Measurements from ENCODE around the gene SLC35F4. TPM values are rescaled to one million over a fixed set of nuclear protein-coding genes. Genes with fewer than 3 reads are reported as not detected.

The SLC35F4 gene
- total RNA-seq = 0.37 TPM in 1 of 2 replicates, not detected in the other
- long read RNA-seq, partial matches to known transcripts = 1 of 2 reads
- long read RNA-seq, other reads (novel, unspliced or antisense) = 1 of 2 reads

DNA sequence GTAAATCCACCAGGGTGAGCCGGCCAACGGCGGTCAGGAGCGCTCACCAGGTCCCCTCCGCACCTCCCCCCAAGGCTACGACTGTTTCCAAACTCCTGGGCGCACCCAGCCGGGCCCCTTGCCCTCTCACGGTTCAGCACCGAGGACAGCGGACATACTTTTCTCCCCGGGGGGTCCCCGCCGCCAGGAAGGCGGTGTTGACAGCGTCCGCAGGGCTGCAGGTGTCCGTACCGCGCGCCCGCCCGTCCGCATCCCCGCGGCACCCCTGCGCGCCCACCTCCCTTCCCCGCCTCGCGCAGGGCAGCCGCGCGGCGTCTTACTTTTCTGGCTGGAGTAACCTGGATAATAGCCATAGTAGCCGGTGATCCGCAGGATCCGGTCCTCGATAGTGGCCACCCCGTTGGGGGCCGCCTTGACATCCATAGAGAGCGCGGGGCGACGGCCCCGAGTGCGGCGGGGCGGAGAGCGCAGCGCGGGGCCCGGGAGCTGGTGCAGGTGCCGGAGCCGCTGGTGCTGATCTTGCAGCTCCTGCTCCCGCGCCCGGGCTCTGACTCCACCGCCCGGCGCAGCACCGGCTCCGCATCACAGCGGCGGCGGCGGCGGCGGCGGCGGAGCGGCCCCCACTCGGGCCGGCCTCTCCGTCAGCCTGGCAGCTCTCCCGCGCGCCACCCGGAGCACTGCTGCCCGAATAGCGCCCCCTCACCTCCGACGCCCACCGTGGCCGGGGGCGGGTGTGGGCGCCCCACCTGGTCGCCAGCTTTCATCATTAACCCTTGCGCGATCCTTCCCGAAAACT lies at the start of gene SLC35F4:
TSS of gene SLC35F4 (minus strand) at position 690 of the 796 bp plus-strand sequence.
- Mint-ChIP-seq H3K27me3 (ENCODE audit: low read depth) (peaks cover 46% of the 10 kb centered on the region), H3K27ac (ENCODE audit: unreplicated experiment) (no peak within 1 kb of the TSS), H3K4me3 (peak within 1 kb of the TSS; percentile 43), H3K36me3 (ENCODE audit: low read depth) (no peaks in the 10 kb centered on the region), H3K4me1 (no peaks in the 10 kb centered on the region), H3K9me3 (no peaks in the 10 kb centered on the region)
- no peak for TF ChIP-seq CTCF (conservative IDR thresholded peaks at IDR 0.05)
- DNase-seq (ENCODE audit: low read depth, low spot score) = peak; percentile 42

DNA sequence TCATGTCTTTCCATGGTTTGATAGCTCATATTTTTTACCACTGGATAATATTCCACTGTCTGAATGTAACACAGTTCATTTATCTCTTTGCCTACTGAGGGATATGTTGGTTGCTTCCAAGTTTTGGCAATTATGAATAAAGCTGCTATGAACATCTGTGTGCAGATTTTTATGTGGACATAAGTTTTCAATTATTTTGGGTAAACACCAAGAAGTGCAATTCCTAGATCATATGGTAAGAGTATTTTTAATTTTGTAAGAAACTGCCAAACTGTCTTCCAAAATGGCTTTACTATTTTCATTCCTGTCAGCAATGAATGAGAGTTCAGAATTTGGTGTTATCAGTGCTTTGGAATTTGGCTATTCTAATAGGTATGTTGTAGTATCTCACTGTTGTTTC lies 43.7 kb upstream of the SLC35F4 start:
- peaks cover 12% of the 10 kb centered on the region for H3K27me3 Mint-ChIP-seq (ENCODE audit: low read depth)
- H3K4me1 Mint-ChIP-seq = no peaks in the 10 kb centered on the region
- no peak overlapping the region for H3K4me3 Mint-ChIP-seq
- no peak for DNase-seq (ENCODE audit: low read depth, low spot score)
- no peaks in the 10 kb centered on the region for H3K9me3 Mint-ChIP-seq
- no peak for TF ChIP-seq CTCF (conservative IDR thresholded peaks at IDR 0.05)
- no peaks in the 10 kb centered on the region for H3K36me3 Mint-ChIP-seq (ENCODE audit: low read depth)
- no peak overlapping the region for H3K27ac Mint-ChIP-seq (ENCODE audit: unreplicated experiment)

DNA sequence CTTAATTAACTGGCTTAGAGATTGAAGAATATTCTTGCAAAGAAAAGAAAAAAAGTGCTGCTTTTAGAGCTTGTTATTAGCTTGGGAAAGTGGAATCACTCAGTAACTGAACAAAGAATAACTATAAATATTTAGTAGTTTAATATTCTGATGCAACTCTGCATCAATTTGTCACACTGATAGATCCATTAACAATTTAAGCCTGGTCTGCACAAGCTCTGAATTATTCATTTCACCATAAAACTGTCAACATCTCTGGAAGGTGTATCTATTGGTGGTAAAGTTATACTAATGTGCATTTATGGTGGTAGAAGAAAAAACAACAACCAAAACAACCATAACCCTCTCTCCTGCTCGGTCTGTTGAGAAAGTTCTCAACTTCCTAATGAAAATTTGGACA lies 38.1 kb upstream of the SLC35F4 start:
- Mint-ChIP-seq H3K27ac (ENCODE audit: unreplicated experiment) (no peak overlapping the region), H3K4me1 (no peaks in the 10 kb centered on the region), H3K36me3 (ENCODE audit: low read depth) (no peaks in the 10 kb centered on the region), H3K4me3 (no peak overlapping the region), H3K9me3 (peaks cover 4% of the 10 kb centered on the region), H3K27me3 (ENCODE audit: low read depth) (peaks cover 21% of the 10 kb centered on the region)
- DNase-seq (ENCODE audit: low read depth, low spot score) = no peak
- no peak for TF ChIP-seq CTCF (conservative IDR thresholded peaks at IDR 0.05)

DNA sequence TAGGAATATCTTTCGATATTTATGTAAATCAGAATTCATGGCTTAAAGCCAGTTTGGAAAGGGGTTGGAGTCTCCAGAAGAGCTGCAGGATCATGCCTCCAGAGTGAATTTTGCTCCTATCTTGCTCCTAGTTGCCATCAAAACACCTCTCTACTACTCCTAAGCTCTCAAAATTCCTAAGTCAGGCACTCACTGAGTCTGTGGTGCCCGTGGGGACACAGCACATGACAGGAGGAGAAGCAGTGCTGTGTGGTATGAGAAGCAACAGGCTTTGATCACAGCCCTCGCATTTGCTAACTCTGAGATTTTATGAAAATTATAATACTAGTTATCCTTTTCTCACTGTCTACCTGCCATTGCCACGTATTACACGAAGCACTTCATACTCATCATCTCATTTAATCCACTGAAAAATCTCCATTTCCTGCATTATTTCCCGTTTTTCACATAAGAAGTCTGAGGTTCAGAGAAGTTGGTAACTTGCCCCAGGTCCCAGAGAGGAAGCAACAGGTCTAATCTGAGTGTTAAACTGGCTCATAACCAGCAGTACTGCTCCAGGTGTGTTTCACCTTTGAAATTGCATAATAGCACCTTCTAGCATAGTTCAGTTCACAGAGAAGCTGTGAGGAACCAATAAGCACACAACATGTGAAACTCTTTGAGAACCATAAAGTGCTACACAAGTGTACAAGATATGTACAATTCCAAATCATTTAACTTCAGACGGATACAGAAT lies 33.1 kb upstream of the SLC35F4 start:
- Mint-ChIP-seq H3K4me3 (no peak overlapping the region), H3K36me3 (ENCODE audit: low read depth) (no peaks in the 10 kb centered on the region), H3K4me1 (no peaks in the 10 kb centered on the region), H3K27me3 (ENCODE audit: low read depth) (peaks cover 15% of the 10 kb centered on the region), H3K27ac (ENCODE audit: unreplicated experiment) (no peak overlapping the region), H3K9me3 (peaks cover 4% of the 10 kb centered on the region)
- no peak for TF ChIP-seq CTCF (conservative IDR thresholded peaks at IDR 0.05)
- no peak for DNase-seq (ENCODE audit: low read depth, low spot score)

- H3K27ac Mint-ChIP-seq (ENCODE audit: unreplicated experiment) = no peak overlapping the region
- peaks cover 4% of the 10 kb centered on the region for H3K9me3 Mint-ChIP-seq
These were observed 31.4 kb upstream of the SLC35F4 start for GRCh38 chr14:57897144-57897748.

More at GRCh38 chr14:57897144-57897748, 31.4 kb upstream of the SLC35F4 start:
- no peak for DNase-seq (ENCODE audit: low read depth, low spot score)
- Mint-ChIP-seq H3K36me3 (ENCODE audit: low read depth) (no peaks in the 10 kb centered on the region), H3K4me1 (no peaks in the 10 kb centered on the region), H3K27me3 (ENCODE audit: low read depth) (peaks cover 18% of the 10 kb centered on the region), H3K4me3 (no peak overlapping the region)
- no peak for TF ChIP-seq CTCF (conservative IDR thresholded peaks at IDR 0.05)

All from neural crest cell (in vitro differentiated cells).